NOMO-1 treated with DMSO at 0.1 percent for 48 hours (cell line): ENCODE measurements around the gene NFATC3.

Experiments used
- DNase-seq: peaks from one replicate; lab custom pipeline; 2025; ENCODE audit not compliant: unreplicated experiment; lab: John Stamatoyannopoulos, UW

NFATC3 gene

DNA sequence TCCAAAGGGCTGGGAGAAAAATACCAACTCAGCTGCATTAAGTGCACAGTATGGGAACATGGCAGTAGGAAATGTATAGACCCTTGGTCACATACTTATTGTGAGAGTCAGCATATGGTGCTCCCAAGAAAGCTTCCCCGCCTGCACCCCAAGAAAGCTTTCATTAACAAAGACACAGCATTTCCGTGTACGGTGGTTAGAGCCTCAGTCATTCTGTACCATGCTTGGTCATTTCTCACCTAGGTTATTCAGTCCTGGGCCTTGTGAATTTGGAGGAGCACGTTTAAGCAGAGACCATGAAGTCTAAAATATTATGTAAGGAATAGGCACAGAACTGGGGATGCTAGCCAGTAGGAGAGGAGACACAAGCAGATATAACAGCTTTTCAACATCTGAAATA, 94.7 kb downstream of the NFATC3 start:
- DNase-seq = no peak

DNA sequence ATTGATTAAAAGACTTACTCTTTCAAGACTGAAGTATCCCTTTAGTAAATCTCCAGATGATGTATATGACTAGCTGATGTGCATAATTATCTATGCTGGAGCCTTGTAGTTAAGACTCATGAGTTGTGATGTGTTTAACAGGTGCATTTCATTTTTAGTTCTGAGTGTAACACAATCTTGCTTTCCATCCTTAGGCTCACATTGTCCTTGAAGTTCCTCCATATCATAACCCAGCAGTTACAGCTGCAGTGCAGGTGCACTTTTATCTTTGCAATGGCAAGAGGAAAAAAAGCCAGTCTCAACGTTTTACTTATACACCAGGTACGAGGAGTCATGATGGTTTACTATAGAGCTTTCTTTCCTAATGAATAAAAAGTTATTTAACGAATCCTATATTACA, 97.9 kb downstream of the NFATC3 start:
- no peak for DNase-seq

DNA sequence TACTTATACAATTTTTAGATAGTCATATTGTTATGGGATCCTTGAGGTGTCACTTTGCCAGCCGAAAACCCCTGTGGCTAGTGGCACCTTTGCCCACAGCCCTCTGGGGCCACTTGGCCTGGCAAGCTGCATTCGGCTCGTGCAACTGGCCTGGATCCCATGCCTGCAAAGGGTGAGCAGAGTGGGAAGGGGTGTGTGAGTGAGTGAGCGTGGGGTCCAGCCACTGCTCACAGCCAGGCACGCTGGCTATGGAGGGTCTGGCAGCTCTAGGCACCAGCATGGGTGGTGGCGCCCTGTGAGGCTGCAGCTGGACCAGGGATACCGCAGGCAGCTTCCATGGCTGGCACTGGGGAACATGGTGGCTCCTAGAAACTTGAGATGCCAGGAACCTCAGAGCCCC, 101.7 kb downstream of the NFATC3 start:
- no peak for DNase-seq

DNA sequence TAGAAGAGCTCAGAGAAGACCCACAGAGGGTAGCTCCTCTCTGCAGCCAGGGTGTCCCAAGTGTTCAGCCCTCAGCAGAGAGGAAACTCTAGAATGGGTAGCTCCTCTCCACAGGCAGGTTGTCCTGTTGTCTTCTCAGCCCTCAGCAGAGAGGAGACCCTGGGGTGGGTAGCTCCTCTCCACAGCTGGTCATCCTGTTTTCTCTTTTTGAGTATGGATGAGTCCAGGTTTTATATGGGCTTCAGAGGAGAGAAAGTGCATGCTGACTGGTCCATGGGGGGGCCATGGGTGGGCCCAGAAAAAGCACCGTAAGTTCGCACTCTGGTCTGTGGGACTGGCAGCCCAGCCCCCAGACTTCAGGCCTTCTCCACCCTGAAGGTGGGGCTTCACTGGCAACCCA, 102.3 kb downstream of the NFATC3 start:
- DNase-seq = no peak

DNA sequence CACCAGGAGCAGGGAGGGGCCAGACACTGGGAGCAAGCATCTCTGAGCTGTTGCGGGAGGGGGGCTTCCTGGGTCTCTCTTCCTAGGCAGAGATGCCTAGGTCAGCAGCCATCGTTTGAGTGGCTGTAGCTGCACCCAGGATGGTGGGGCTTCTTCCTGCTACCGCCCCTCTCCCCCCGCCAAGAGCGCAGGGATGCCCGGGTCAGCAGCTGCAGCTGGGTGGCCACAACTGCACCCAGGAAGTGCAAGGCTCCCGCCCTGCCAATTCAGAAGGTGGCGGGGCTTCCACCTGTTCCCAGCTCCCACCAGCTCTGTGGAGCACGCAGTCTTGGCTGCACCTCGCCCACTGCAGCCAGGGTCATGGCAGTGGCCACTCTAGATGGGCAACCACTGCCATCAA, 103.0 kb downstream of the NFATC3 start:
- no peak for DNase-seq

DNA sequence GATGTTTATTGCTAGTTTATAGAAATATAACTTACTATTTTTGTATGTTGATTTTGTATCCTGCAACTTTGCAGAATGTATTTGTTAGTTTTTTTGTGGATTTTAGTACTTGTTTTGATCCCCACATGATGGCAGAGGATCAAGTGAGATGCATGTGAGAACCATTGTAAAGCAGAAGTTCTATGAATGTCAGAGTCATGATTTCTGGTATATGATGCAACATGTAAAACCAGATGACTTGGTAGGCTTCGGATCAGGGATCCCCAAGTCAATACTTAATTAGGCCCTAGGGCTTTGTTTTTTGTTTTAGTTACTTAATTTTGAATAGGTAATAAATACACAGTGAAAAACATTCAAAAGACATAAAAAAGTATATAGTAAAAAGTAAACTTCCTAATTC, 104.9 kb downstream of the NFATC3 start:
- DNase-seq = peak; percentile 38

DNA sequence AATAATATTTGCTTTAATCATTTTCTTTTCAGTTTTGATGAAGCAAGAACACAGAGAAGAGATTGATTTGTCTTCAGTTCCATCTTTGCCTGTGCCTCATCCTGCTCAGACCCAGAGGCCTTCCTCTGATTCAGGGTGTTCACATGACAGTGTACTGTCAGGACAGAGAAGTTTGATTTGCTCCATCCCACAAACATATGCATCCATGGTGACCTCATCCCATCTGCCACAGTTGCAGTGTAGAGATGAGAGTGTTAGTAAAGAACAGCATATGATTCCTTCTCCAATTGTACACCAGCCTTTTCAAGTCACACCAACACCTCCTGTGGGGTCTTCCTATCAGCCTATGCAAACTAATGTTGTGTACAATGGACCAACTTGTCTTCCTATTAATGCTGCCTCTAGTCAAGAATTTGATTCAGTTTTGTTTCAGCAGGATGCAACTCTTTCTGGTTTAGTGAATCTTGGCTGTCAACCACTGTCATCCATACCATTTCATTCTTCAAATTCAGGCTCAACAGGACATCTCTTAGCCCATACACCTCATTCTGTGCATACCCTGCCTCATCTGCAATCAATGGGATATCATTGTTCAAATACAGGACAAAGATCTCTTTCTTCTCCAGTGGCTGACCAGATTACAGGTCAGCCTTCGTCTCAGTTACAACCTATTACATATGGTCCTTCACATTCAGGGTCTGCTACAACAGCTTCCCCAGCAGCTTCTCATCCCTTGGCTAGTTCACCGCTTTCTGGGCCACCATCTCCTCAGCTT, 105.8 kb downstream of the NFATC3 start:
- no peak for DNase-seq

DNA sequence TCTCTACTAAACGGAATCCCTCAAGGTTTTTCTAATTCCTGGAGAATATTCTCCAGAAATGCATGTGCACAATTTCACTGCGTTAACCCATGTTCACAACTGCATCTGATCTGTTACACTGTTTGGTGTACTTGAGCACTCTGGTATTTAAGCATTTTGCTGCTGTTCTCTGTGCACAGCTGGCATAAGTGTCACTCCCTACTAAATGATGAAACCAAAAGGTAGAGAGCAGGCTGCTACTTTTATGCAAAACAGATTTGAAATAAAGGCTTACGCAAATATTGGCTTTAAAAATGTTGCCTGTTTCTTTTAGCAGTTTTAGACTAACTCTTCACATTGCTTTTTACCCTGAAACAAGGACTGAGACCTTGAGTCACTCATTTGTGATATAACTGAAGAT, 109.1 kb downstream of the NFATC3 start:
- no peak for DNase-seq

DNA sequence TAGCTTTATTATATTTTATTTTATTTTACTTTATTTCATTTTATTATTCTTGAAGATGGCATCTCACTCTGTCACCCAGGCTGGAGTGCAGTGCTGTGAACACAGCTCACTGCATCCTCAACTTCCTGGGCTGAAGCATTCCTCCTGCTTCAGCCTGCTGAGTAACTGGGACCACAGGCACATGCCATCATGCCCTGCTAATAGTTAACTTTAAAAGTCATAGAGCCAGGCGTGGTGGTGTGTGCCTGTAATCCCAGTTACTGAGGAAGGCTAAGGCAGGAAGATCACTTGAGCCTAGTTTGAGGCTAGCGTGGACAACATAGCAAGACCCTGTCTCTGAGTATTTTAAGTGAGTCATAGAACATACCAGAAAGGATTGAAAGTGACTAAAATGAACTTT, 112.1 kb downstream of the NFATC3 start:
- DNase-seq = no peak

DNA sequence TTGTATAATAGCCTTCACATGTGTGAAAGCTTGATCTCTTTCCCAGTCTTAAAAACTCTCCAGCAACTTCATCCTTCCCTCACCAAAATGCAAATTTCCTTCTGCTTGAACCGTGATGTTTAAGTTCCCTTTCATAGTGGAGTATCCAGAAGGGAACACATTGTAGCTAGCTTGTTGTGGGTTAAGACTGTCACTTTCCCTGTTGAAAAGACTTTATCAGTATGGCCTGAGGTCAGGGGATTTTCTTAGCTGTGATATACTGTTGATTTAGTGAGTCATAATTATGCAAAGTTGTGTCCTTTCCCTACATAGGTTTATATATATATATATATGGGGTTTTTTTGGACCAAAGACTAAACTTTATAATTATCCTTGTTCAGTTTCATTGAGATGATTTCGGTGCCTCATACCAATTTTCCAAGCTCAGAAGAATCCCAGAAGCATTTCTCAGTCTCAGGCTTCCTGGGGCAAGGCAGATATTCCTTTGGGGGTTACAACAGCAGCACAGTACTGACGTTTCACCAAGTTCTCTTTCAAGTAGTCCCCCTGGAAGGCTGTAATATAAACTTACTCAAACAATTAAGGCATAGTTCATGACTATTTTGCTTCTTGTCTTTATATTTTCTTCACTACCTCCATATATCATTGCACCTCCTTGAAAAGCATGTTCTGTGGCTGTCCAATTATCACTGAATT, 115.1 kb downstream of the NFATC3 start:
- no peak for DNase-seq

DNA sequence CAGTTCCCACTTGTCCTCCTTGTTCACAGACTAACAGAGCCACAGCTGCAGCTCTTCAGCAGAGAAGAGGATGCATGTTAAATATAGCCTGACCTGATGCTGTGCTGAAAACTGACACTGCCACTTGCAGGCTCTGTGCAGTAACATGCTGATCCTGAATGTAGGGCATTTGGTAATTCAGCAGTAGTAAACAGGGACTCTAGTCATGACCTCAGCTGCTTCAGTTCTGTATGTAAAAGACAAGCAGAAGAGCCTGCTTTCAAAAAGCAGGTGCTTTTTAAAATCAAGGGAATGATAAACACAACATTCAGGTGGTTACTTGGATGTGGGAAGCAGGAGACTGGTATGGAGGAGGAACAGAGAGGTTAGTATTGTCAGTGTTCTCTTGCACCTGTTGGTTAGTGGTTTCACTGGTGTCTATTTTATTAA, 116.9 kb downstream of the NFATC3 start:
- no peak for DNase-seq

DNA sequence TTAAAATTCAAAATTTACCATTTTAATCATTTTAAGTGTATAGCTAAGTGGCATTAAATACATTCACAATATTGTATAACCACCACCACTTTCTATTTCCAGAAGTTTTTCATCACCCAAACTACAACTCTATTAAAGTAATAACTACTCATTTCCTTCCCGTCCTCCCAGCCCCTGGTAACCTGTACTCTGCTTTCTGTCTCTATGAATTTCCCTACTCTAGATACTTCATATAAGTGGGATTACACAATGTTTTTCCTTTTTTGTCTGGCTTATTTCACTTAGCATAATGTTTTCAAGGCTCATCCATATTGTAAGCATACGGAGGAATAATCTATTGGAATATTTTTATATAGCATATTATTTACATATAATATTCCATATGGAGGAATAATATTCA, 121.1 kb downstream of the NFATC3 start:
- DNase-seq = no peak

DNA sequence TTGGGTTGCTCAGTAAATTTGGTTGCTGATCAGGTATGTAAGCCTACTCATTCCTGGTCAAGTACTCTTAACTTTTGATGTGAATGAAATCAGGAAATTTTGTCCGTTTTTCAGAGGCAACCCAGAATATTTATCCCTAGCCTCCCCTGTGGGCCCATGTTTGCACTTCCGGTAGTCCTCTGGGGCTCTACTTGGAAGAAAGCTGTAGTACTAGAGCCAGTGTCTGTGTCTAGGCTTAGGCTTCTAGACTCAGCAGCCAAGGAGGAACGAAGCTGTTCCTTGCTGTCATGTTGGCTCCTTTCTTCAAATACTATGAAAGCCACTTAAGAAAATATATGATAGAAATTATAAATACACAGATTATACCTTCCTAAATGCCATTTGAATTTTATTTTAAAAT, 129.6 kb downstream of the NFATC3 start:
- no peak for DNase-seq

DNA sequence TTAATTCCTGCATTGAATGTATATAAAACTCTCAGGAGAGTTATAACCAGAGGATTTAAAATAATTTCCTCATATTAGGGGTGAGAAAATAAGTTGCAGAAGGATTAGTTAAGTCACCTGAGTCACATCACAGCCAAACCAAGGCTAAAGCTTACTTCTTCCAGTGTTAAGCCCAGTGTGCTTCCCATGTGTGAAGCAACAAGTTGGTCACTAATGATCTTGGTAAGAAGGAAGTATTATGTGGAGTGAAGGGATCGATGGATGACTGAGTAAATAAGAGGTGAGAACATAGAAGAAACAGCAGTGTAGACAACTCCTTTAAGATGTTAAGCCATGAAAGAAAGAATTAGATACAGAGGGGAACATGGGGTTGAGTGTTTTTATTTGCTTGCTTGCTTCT, 130.1 kb downstream of the NFATC3 start:
- no peak for DNase-seq

DNA sequence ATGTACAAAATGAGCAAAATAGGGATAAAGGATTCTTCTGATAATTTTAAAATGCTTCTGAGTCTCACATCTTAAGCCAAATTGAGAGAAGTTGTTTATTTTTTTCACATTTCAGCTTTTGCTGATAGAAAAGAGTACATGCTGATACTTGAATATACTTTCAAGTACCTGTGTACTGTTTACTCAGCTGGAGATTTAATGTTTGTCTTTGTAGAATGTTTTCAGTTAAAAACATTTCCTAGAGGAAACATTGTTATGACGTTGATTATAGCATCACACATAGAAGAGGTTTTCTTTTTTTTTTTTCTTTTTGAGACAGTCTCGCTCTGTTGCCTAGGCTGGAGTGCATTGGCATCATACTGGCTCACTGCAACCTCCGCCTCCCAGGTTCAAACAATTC, 131.1 kb downstream of the NFATC3 start:
- no peak for DNase-seq

DNA sequence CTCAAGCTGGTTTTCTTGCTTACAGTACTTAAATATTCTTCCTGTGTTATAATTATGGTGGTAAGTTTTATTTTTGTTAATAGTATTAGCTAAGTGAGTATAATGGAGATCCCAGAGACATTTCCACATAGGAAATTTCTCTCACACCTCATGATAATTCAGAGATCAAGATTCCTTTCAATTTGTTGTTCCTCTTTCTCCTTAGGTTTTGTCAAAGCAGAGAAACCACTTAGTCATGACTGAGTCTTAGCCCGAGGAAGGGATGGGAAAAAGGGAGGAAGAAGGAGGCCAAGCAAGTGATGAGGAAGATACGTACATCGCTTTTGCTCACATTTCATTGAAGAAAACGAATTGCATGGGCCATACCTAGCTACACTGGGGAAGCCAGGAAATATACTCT, 132.3 kb downstream of the NFATC3 start:
- no peak for DNase-seq

DNA sequence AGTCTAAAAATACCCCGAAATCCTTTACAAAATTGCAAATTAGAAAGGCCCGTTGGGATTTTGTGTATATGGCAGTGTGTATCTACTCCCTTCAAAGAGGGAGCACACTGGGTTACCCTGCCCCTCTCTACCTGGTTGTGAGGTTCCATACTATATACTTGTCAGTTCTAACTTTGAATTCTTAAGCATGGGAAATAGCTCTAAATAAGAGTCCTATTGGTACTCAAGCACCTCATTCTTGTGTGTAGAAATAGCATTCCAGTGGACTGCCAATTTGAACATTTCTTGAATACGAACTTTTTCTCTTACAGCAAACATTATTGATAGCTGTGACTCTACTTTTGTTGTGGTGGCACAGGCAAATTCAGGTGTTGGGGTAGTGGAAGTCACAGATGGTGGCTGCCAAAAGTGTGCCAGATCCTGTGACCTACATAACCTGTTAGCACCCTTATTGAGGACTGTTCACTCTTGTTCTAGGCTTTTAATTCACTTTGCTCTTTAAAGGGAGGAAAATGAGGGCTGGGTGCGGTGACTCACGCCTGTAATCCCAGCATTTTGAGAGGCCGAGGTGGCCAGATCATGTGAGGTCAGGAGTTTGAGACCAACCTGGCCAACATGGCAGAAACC, 134.7 kb downstream of the NFATC3 start:
- no peak for DNase-seq

DNA sequence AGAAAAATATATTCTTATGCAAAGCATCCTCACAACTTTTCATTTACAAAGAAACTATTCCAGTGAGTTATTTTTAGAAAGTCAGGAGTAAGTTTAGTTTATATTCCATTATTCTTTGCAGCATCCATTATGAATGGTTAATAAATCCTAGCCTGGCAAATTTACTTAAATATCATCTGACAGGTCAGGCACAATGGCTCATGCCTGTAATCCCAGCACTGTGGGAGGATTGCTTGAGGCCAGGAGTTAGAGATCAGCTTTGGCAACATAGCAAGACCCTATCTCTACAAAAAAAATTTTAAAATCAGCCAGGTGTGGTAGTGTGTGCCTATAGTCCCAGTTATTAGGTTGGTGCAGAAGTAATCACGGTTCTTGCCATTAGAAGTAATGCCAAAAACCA, 137.9 kb downstream of the NFATC3 start:
- no peak for DNase-seq

DNA sequence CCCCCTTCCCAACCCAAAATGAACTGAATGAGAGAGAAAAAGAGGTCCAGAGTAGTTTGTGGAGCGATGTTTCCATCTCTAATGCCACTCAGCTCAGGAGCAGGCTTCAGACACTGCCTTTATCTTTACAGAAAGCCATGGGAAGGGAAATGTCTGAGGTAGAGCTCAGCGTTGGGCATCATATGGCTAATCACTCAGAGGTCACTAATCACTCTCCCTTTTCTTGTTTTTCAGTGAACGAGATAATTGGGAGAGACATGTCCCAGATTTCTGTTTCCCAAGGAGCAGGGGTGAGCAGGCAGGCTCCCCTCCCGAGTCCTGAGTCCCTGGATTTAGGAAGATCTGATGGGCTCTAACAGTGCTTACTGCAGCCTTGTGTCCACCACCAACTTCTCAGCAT, 140.9 kb downstream of the NFATC3 start:
- no peak for DNase-seq

DNA sequence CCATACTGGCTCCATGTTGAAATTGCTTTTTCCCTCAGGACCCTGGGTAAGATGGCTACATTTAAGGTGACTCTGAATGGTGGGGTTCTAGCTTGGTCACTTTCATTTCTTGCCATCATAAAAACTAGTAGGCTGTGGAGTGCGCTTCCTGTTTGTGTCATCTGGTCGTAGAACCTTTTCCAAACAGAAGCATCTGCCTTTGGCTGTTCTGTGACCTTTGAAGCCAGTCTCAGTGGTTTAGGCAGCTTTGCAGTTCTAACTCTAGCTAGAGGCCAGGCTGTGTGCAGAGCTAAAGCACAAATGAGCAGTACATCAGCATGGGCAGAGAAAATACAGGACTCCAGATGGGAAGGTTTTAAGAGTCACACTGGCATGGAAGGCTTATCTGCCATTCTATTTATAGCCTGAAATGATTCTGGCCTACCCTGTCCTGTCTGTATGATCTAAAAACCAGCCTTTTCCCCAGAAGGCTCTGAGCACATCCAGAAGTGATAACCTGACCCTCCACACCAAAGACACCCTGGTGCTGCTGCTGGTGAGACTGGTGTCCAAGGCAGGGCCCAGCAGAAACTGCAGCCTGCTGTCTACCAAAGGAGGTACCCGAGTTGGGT, 142.1 kb downstream of the NFATC3 start:
- DNase-seq = no peak

DNA sequence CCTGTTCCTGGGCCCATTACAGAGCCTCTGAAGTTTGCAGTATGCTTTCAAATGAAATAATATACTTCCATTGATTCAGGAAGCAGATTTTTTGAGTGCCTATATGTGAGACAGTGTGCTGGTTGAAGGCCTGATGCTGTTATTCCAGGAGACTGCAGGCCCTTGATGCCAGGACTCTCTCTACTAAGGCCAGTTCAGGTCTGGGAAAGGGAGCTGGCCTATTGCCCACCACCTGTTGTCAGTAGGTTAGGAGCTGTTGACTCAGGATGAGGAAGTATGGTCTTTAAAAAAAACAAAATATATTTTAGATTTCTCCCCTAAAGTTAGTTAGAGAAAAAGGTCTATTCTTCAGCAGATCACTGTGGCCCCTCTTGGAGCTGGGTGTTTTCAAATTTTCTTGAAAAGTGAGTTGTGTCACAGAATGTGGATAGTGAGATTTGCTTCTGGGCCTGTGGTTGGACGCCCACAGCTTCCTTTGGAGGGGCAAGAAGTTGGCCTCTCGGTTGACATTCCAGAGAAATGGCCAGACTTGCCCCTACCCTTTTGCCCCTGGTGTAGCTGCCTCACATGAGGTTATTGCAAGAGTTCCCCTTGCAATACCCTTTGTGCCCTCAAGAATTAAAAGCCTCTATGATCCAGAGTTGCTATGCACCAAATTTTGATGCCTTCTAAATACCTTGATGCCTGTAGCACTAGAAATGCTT, 142.8 kb downstream of the NFATC3 start:
- no peak for DNase-seq
